GM19025 (cell line): Measurements from ENCODE around the gene NCLN.
"Not testable (repeated sequence)": the region's sequence is repeated elsewhere in the genome, so short reads cannot be mapped to it uniquely, and the experiment has no call there.

Experiments used
- ATAC-seq: cut with Tn5 transposase; IDR thresholded peaks from one replicate; pipeline ENCODE4 v1.9.1; 2021; ENCODE audit warnings: mild to moderate bottlenecking, low read depth, moderate library complexity; ENCODE audit not compliant: unreplicated experiment

The NCLN gene

GRCh38 chr19:3216874-3217273, 31.1 kb downstream of the NCLN start:
- no peak for ATAC-seq

- no peak for ATAC-seq
Observed at GRCh38 chr19:3220576-3220975, 34.8 kb downstream of the NCLN start.

- ATAC-seq, result not testable (repeated sequence)
Observed at GRCh38 chr19:3221576-3221975, 35.8 kb downstream of the NCLN start.

- no peak for ATAC-seq
Observed at GRCh38 chr19:3222709-3223108, 37.0 kb downstream of the NCLN start.

GRCh38 chr19:3224346-3225168, 38.8 kb downstream of the NCLN start, which contains the start of gene CELF5:
CELF5 (plus strand) TSS chr19:3224661; CDS start chr19:3224740, 79 bp downstream.
- ATAC-seq, result no peak

- no peak for ATAC-seq
Observed at GRCh38 chr19:3225169-3225485, 39.4 kb downstream of the NCLN start.

GRCh38 chr19:3225677-3226093, 40.0 kb downstream of the NCLN start:
- no peak for ATAC-seq

- ATAC-seq, result no peak
Observed at GRCh38 chr19:3227054-3227626, 41.4 kb downstream of the NCLN start.

GRCh38 chr19:3229346-3229743, 43.6 kb downstream of the NCLN start:
- ATAC-seq, result no peak

GRCh38 chr19:3229888-3230496, 44.3 kb downstream of the NCLN start:
- no peak for ATAC-seq

GRCh38 chr19:3231288-3231687, 45.6 kb downstream of the NCLN start:
- no peak for ATAC-seq

- no peak for ATAC-seq
Observed at GRCh38 chr19:3233116-3233515, 47.4 kb downstream of the NCLN start.

- ATAC-seq, result no peak
Observed at GRCh38 chr19:3233831-3234230, 48.1 kb downstream of the NCLN start.

- no peak for ATAC-seq
Observed at GRCh38 chr19:3234800-3235199, 49.1 kb downstream of the NCLN start.

GRCh38 chr19:3235604-3236003, 49.9 kb downstream of the NCLN start:
- ATAC-seq, result not testable (repeated sequence)

- ATAC-seq, result no peak
Observed at GRCh38 chr19:3236272-3236671, 50.5 kb downstream of the NCLN start.

- ATAC-seq, result no peak
Observed at GRCh38 chr19:3238066-3238561, 52.4 kb downstream of the NCLN start.

GRCh38 chr19:3239367-3239766, 53.6 kb downstream of the NCLN start:
- no peak for ATAC-seq

GRCh38 chr19:3243819-3244700, 58.3 kb downstream of the NCLN start:
- no peak for ATAC-seq

GRCh38 chr19:3245050-3245449, 59.3 kb downstream of the NCLN start:
- no peak for ATAC-seq
